ENCODE data around the gene GET4. TPM values are rescaled to one million over a fixed set of nuclear protein-coding genes. Genes with fewer than 3 reads are reported as not detected.

GET4 gene
- total and polyA plus RNA-seq, 2 of the 13 experiments (the other 11 are each of a cell fraction or from before 2014, with no cell fraction given): 28.2 to 35.2 TPM

GRCh38 chr7:921071-921461 is 44.7 kb downstream of the GET4 start (continued):
- no peak for TF ChIP-seq ATF2 (CRISPR knock-in tag; IDR thresholded peaks at IDR 0.05)
- TF ChIP-seq LCORL (IDR thresholded peaks at IDR 0.05): no peak
- no peak for TF ChIP-seq LCORL (CRISPR knock-in tag; IDR thresholded peaks at IDR 0.05)
- TF ChIP-seq REPIN1 (CRISPR knock-in tag; IDR thresholded peaks at IDR 0.05; ENCODE audit: borderline replicate concordance, low read depth): no peak
- no peak for TF ChIP-seq ZKSCAN8 (CRISPR knock-in tag; IDR thresholded peaks at IDR 0.05; ENCODE audit: borderline replicate concordance)
- no peak for TF ChIP-seq ARID2 (CRISPR knock-in tag; IDR thresholded peaks at IDR 0.05; ENCODE audit: borderline replicate concordance)
- TF ChIP-seq CEBPB (IDR thresholded peaks at IDR 0.05; ENCODE audit: borderline replicate concordance, low read depth, low read length): no peak

GRCh38 chr7:921581-922333 is 45.4 kb downstream of the GET4 start:
- Histone ChIP-seq H3K4me2 (ENCODE audit: low read depth, low read length) (no peak overlapping the region), H3K9me3 (ENCODE audit: low read length) (no peaks in the 10 kb centered on the region), H3K36me3 (replicated peaks in 1 of 2; ENCODE audit: control insufficient read depth in 1 of 2, insufficient read depth in 2 of 2, low read length in 2 of 2) (no peaks in the 10 kb centered on the region), H3K27ac (ENCODE audit: extremely low read length, insufficient read depth, low read length) (no peak overlapping the region), H3K27me3 (ENCODE audit: control insufficient read depth in 1 of 2, insufficient read depth in 2 of 2, low read length in 2 of 2) (no peaks in the 10 kb centered on the region), H3K79me2 (ENCODE audit: insufficient read depth, low read length) (no peaks in the 10 kb centered on the region), H2AFZ (ENCODE audit: low read length) (no peak overlapping the region), H3K4me1 (ENCODE audit: insufficient read depth, low read length) (peaks cover 31% of the 10 kb centered on the region), H4K20me1 (ENCODE audit: insufficient read depth, low read length) (no peaks in the 10 kb centered on the region), H3K9ac (ENCODE audit: insufficient read depth, low read depth, low read length) (no peak overlapping the region), H3K4me3 (replicated peaks in 1 of 3; ENCODE audit: insufficient read depth in 1 of 3, low read depth in 2 of 3, low read length in 3 of 3) (no peak overlapping the region)
- 91% methylated on average over 11 of the region's 36 CpGs for WGBS (ENCODE audit: low lambda C conversion rate)
- ChIA-PET CTCF (ENCODE audit: low intra/inter-chr PET ratio, low total read pairs) (no interaction called here), POLR2A (no interaction called here)
- BruUV-seq (replicated peaks): no TSS peak
- DNase-seq (ENCODE audit: low spot score): no peak
- in situ Hi-C loops (cut with HindIII; ENCODE audit: extremely low pct_ligation_motif_present, low pct_unique_long_range_greater_than_20kb): no loop called here
- TF ChIP-seq MAFG (CRISPR knock-in tag; IDR thresholded peaks at IDR 0.05) (no peak), ZNF879 (CRISPR knock-in tag; IDR thresholded peaks at IDR 0.05) (no peak), POLR2AphosphoS2 (IDR thresholded peaks at IDR 0.05; ENCODE audit: low read depth, low read length) (no peak), NFRKB (IDR thresholded peaks at IDR 0.05) (no peak), ZIK1 (CRISPR knock-in tag; IDR thresholded peaks at IDR 0.05; ENCODE audit: borderline replicate concordance, low read depth) (no peak), ZKSCAN5 (CRISPR knock-in tag; IDR thresholded peaks at IDR 0.05) (no peak), SUZ12 (IDR thresholded peaks at IDR 0.05; ENCODE audit: low read depth, low read length) (no peak), ZNF24 (IDR thresholded peaks at IDR 0.05) (no peak), ZNF816 (CRISPR knock-in tag; IDR thresholded peaks at IDR 0.05; ENCODE audit: borderline replicate concordance) (no peak), KLF11 (CRISPR knock-in tag; IDR thresholded peaks at IDR 0.05) (no peak), ZNF652 (CRISPR knock-in tag; IDR thresholded peaks at IDR 0.05; ENCODE audit: borderline replicate concordance, low read depth) (no peak), ZNF446 (CRISPR knock-in tag; IDR thresholded peaks at IDR 0.05) (no peak), IRX3 (CRISPR knock-in tag; IDR thresholded peaks at IDR 0.05; ENCODE audit: borderline replicate concordance, low read depth) (no peak), ZNF839 (CRISPR knock-in tag; IDR thresholded peaks at IDR 0.05; ENCODE audit: borderline replicate concordance) (no peak), KDM5B (CRISPR knock-in tag; IDR thresholded peaks at IDR 0.05; ENCODE audit: borderline replicate concordance) (no peak), HNRNPLL (IDR thresholded peaks at IDR 0.05; ENCODE audit: low read depth, low read length, poor library complexity, severe bottlenecking) (no peak), ZFP1 (CRISPR knock-in tag; IDR thresholded peaks at IDR 0.05) (no peak)
- intact Hi-C loops (cut with micrococcal nuclease; ENCODE audit: unreplicated experiment): no loop called here
- no peak for ATAC-seq
- no peak for FAIRE-seq

Data from HepG2 (cell line).